ENCODE data around the gene BAD.

GRCh38 chr11:64233913-64234586 lies 50.4 kb downstream of the BAD start, which contains the start of gene VEGFB:
- TF ChIP-seq ZMAT4 (CRISPR knock-in tag; IDR thresholded peaks at IDR 0.05) (no peak), NR3C1 (CRISPR knock-in tag; conservative IDR thresholded peaks at IDR 0.05; ENCODE audit: low read depth) (no peak), RELA (CRISPR knock-in tag; IDR thresholded peaks at IDR 0.05; ENCODE audit: borderline replicate concordance) (no peak), MAX (CRISPR knock-in tag; IDR thresholded peaks at IDR 0.05) (no peak), CREB1 (CRISPR knock-in tag; IDR thresholded peaks at IDR 0.05) (no peak), ZNF317 (CRISPR knock-in tag; IDR thresholded peaks at IDR 0.05; ENCODE audit: borderline replicate concordance, low read depth) (no peak), CTCF (IDR thresholded peaks at IDR 0.05) (no peak), ZNF232 (CRISPR knock-in tag; IDR thresholded peaks at IDR 0.05) (no peak), E2F4 (CRISPR knock-in tag; IDR thresholded peaks at IDR 0.05; ENCODE audit: borderline replicate concordance, low read depth) (no peak), ZNF138 (CRISPR knock-in tag; conservative IDR thresholded peaks at IDR 0.05) (no peak), ZNF121 (CRISPR knock-in tag; IDR thresholded peaks at IDR 0.05) (peak; percentile 64; the same call in 1 of the 2 replicates)
- TF ChIP-seq, protein P1, sequence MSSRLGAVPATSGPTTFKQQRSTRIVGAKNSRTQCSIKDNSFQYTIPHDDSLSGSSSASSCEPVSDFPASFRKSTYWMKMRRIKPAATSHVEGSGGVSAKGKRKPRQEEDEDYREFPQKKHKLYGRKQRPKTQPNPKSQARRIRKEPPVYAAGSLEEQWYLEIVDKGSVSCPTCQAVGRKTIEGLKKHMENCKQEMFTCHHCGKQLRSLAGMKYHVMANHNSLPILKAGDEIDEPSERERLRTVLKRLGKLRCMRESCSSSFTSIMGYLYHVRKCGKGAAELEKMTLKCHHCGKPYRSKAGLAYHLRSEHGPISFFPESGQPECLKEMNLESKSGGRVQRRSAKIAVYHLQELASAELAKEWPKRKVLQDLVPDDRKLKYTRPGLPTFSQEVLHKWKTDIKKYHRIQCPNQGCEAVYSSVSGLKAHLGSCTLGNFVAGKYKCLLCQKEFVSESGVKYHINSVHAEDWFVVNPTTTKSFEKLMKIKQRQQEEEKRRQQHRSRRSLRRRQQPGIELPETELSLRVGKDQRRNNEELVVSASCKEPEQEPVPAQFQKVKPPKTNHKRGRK (CRISPR knock-in tag; IDR thresholded peaks at IDR 0.05; ENCODE audit: borderline replicate concordance), result no peak
